ENCODE results near the gene TCP11. TPM values are rescaled to one million over a fixed set of nuclear protein-coding genes. Genes with fewer than 3 reads are reported as not detected.

The TCP11 gene
- total and polyA plus RNA-seq, 4 donors: 0.16 to 1.7 (median 0.56) TPM

- H3K9me3 ChIP-seq (ENCODE audit: control insufficient read depth in 4 of 4, insufficient read depth in 3 of 4, low read length in 3 of 4): no peaks in the 10 kb centered on the region
- DNase-seq (no peak), ATAC-seq (ENCODE audit: insufficient read depth, low FRiP score) (no peak)
- no peak overlapping the region for H3K9ac ChIP-seq (ENCODE audit: insufficient read depth in 1 of 2, low read length in 2 of 2)
- H3K4me3 ChIP-seq: no peak overlapping the region
- H3K27me3 ChIP-seq (ENCODE audit: control insufficient read depth in 3 of 3, insufficient read depth in 3 of 3, low read length in 2 of 3): no peaks in the 10 kb centered on the region
- no peak overlapping the region for H3K27ac ChIP-seq (ENCODE audit: low read depth in 1 of 2, low read length in 1 of 2)
- no peaks in the 10 kb centered on the region for H3K36me3 ChIP-seq (ENCODE audit: control insufficient read depth in 4 of 4, insufficient read depth in 4 of 4, low read length in 4 of 4)
- H3K4me1 ChIP-seq (ENCODE audit: control insufficient read depth in 5 of 5, insufficient read depth in 5 of 5, low read length in 5 of 5): peaks cover 3 to 16% (median 6%) of the 10 kb centered on the region in 5 donors
- no peak for TF ChIP-seq CTCF (IDR thresholded peaks at IDR 0.05; ENCODE audit: control extremely low read depth, extremely low read depth)
- 98% methylated on average over 2 of the region's 2 CpGs for WGBS, 2 donors
Observed at GRCh38 chr6:35186571-35186970, 45.4 kb upstream of the TCP11 start.

DNA sequence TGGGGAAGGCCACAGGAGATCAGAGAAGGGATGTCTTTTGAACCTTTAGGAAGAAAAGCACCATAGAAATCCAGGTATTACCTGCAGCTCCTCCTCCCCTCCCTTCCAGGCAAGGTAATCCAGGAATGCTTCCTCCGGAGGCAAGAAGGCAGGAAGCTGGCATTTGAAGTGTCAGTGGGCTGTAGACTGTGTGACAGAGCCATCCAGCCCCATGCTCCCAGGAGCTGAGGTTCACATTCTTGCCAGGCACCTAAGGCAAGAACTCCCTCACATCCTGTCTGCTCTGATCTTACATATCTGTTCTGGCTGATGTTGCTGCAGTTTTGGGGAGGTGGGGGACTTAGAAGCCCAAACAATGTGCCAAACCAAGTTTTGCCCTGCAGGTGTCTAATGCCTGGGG is 44.8 kb upstream of the TCP11 start:
- Histone ChIP-seq H3K9me3 (ENCODE audit: control insufficient read depth in 4 of 4, insufficient read depth in 3 of 4, low read length in 3 of 4) (no peaks in the 10 kb centered on the region), H3K27ac (ENCODE audit: low read depth in 1 of 2, low read length in 1 of 2) (peak overlapping the region in 1 of 2 donors; percentile 64), H3K36me3 (ENCODE audit: control insufficient read depth in 4 of 4, insufficient read depth in 4 of 4, low read length in 4 of 4) (no peaks in the 10 kb centered on the region), H3K4me1 (ENCODE audit: control insufficient read depth in 5 of 5, insufficient read depth in 5 of 5, low read length in 5 of 5) (peaks cover 5 to 22% (median 10%) of the 10 kb centered on the region in 5 donors), H3K27me3 (ENCODE audit: control insufficient read depth in 3 of 3, insufficient read depth in 3 of 3, low read length in 2 of 3) (no peaks in the 10 kb centered on the region), H3K9ac (ENCODE audit: insufficient read depth in 1 of 2, low read length in 2 of 2) (peak overlapping the region in 1 of 2 donors; percentile 19), H3K4me3 (no peak overlapping the region)
- ATAC-seq (ENCODE audit: insufficient read depth, low FRiP score): no peak
- TF ChIP-seq CTCF (IDR thresholded peaks at IDR 0.05; ENCODE audit: control extremely low read depth, extremely low read depth): no peak
- DNase-seq: no peak
- 65 to 79% methylated on average over 1 of the region's 1 CpG for WGBS, 2 donors

GRCh38 chr6:35185302-35185681 is 44.2 kb upstream of the TCP11 start:
- 23 to 29% methylated on average over 6 of the region's 6 CpGs for WGBS, 2 donors
- no peak for TF ChIP-seq CTCF (IDR thresholded peaks at IDR 0.05; ENCODE audit: control extremely low read depth, extremely low read depth)
- Histone ChIP-seq H3K27me3 (ENCODE audit: control insufficient read depth in 3 of 3, insufficient read depth in 3 of 3, low read length in 2 of 3) (no peaks in the 10 kb centered on the region), H3K9ac (ENCODE audit: insufficient read depth in 1 of 2, low read length in 2 of 2) (no peak overlapping the region), H3K9me3 (ENCODE audit: control insufficient read depth in 4 of 4, insufficient read depth in 3 of 4, low read length in 3 of 4) (no peaks in the 10 kb centered on the region), H3K4me1 (ENCODE audit: control insufficient read depth in 5 of 5, insufficient read depth in 5 of 5, low read length in 5 of 5) (peaks cover 5 to 26% (median 11%) of the 10 kb centered on the region in 5 donors), H3K4me3 (no peak overlapping the region), H3K27ac (ENCODE audit: low read depth in 1 of 2, low read length in 1 of 2) (peak overlapping the region in 1 of 2 donors; percentile 64), H3K36me3 (ENCODE audit: control insufficient read depth in 4 of 4, insufficient read depth in 4 of 4, low read length in 4 of 4) (no peaks in the 10 kb centered on the region)
- peak; percentile 45 for ATAC-seq (ENCODE audit: insufficient read depth, low FRiP score)
- DNase-seq: peak; percentile 34 to 58 (median 34)
